SK-N-SH (cell line): Measurements from ENCODE around the gene TSPAN8. TPM values are rescaled to one million over a fixed set of nuclear protein-coding genes. Genes with fewer than 3 reads are reported as not detected.

Source experiments
- CTCF ChIA-PET: fragments of 300-600, 350-600 bp; formaldehyde crosslinking; extraction: SDS; loops from one replicate; lab custom pipeline; 2021; lab: Yijun Ruan, JAX
- POLR2A ChIA-PET: fragments of 350-600 bp; sonication (Branson Sonifier 250); formaldehyde crosslinking; extraction: SDS; loops from one replicate; lab custom pipeline; 2020; ENCODE audit warnings: antibody characterized with exemption, inconsistent platforms; lab: Yijun Ruan, JAX
- DNase-seq: peaks from one replicate; pipeline ENCODE4 v3.0.0; 2012
- H2AFZ ChIP-seq: fragments of 200-600 bp; sonication (generic); 2 replicates; pipeline ENCODE4 v1.8.1; 2016; ENCODE audit warnings: antibody characterized with exemption, mild to moderate bottlenecking, low read depth
- H3F3A ChIP-seq: fragments of 200-600 bp; sonication (generic); replicated peaks from 2 replicates; pipeline ENCODE3; 2016; ENCODE audit warnings: antibody characterized with exemption, mild to moderate bottlenecking; ENCODE audit not compliant: insufficient read depth
- H3K27ac ChIP-seq, 2 experiments: fragments of 200-500 bp in 1 of 2; fragments of 200-600 bp in 1 of 2; sonication (Bioruptor generic) in 1 of 2; sonication (generic), shearing (Covaris generic) in 1 of 2; 2 replicates each; pipeline versions ENCODE4 v1.5.1 to v1.6.1; 2014 to 2016; ENCODE audit warnings: low read depth in 2 of 2, inconsistent platforms in 1 of 2, low read length in 1 of 2, mild to moderate bottlenecking in 1 of 2, mixed read lengths in 1 of 2
- H3K27me3 ChIP-seq: fragments of 200-600 bp; sonication (generic), shearing (Covaris generic); 2 replicates; pipeline ENCODE4 v1.6.1; 2016; ENCODE audit warnings: mixed run types; ENCODE audit not compliant: insufficient read depth
- H3K36me3 ChIP-seq, 2 experiments: fragments of 200-500 bp in 1 of 2; fragments of 200-600 bp in 1 of 2; sonication (Bioruptor generic) in 1 of 2; sonication (generic) in 1 of 2; replicated peaks in 1 of 2; 2 replicates each; pipeline versions ENCODE3 to v1.5.1; 2014 to 2016; ENCODE audit warnings: low read length in 1 of 2, mild to moderate bottlenecking in 1 of 2; ENCODE audit not compliant: insufficient read depth in 2 of 2, control insufficient read depth in 1 of 2
- H3K4me1 ChIP-seq, 2 experiments: fragments of 200-500 bp in 1 of 2; fragments of 200-600 bp in 1 of 2; sonication (Bioruptor generic) in 1 of 2; sonication (generic), shearing (Covaris generic) in 1 of 2; 2 replicates each; pipeline versions ENCODE4 v1.5.1 to v1.6.1; 2014 to 2016; ENCODE audit warnings: low read depth in 1 of 2, low read length in 1 of 2, mixed run types in 1 of 2; ENCODE audit not compliant: insufficient read depth in 2 of 2, control insufficient read depth in 1 of 2
- H3K4me2 ChIP-seq: fragments of 200-600 bp; sonication (generic), shearing (Covaris generic); 2 replicates; pipeline ENCODE4 v1.6.1; 2017; ENCODE audit warnings: mixed run types
- H3K4me3 ChIP-seq, 2 experiments: fragments of 200-500 bp in 1 of 2; fragments of 200-600 bp in 1 of 2; sonication (Bioruptor generic) in 1 of 2; sonication (generic), shearing (Covaris generic) in 1 of 2; 2 replicates each; pipeline versions ENCODE4 v1.5.1 to v1.8.1; 2014 to 2016; ENCODE audit warnings: low read depth in 2 of 2, inconsistent platforms in 1 of 2, low read length in 1 of 2, mild to moderate bottlenecking in 1 of 2, mixed read lengths in 1 of 2, moderate library complexity in 1 of 2
- H3K79me2 ChIP-seq: fragments of 200-600 bp; sonication (generic); 2 replicates; pipeline ENCODE4 v1.8.1; 2017; ENCODE audit warnings: mild to moderate bottlenecking; ENCODE audit not compliant: insufficient read depth
- H3K9ac ChIP-seq: fragments of 200-600 bp; sonication (generic); 2 replicates; pipeline ENCODE4 v1.6.1; 2017; ENCODE audit warnings: mixed run types
- H3K9me2 ChIP-seq: fragments of 200-600 bp; sonication (generic); 2 replicates; pipeline ENCODE4 v1.6.1; 2017; ENCODE audit warnings: mixed run types
- H3K9me3 ChIP-seq: fragments of 200-600 bp; sonication (generic); 2 replicates; pipeline ENCODE4 v1.6.1; 2017; ENCODE audit warnings: mixed run types, mild to moderate bottlenecking, moderate library complexity
- H4K20me1 ChIP-seq: fragments of 200-600 bp; sonication (generic); 2 replicates; pipeline ENCODE4 v1.6.1; 2017; ENCODE audit warnings: mild to moderate bottlenecking, mixed run types; ENCODE audit not compliant: insufficient read depth
- CHD2 ChIP-seq: fragments of 150-350 bp; IDR thresholded peaks from 2 replicates; pipeline ENCODE4 v1.6.1; 2018; ENCODE audit warnings: low read length; ENCODE audit not compliant: partially characterized antibody
- CTCF ChIP-seq: fragments of 200-600 bp; sonication (generic); IDR thresholded peaks from 2 replicates; pipeline ENCODE4 v1.6.1; 2017; ENCODE audit warnings: antibody characterized with exemption, mild to moderate bottlenecking, moderate library complexity
- ELF1 ChIP-seq: IDR thresholded peaks from 2 replicates; pipeline ENCODE4 v1.4.0; 2012
- EZH2phosphoT487 ChIP-seq: fragments of 200-600 bp; sonication (generic); IDR thresholded peaks from 2 replicates; pipeline ENCODE4 v1.6.1; 2017; ENCODE audit warnings: low read depth, mixed run types, mild to moderate bottlenecking, antibody characterized with exemption, moderate library complexity, borderline replicate concordance
- FOXM1 ChIP-seq: IDR thresholded peaks from 2 replicates; pipeline ENCODE4 v1.4.0; 2012; ENCODE audit warnings: low read depth, mild to moderate bottlenecking
- GATA2 ChIP-seq: sonication (generic); formaldehyde crosslinking; IDR thresholded peaks from 2 replicates; pipeline ENCODE4 v1.5.0; 2020; ENCODE audit warnings: mild to moderate bottlenecking, missing genetic modification reagents
- NFIC ChIP-seq: IDR thresholded peaks from 2 replicates; pipeline ENCODE4 v1.4.0; 2012; ENCODE audit warnings: borderline replicate concordance
- NRF1 ChIP-seq: IDR thresholded peaks from 2 replicates; pipeline ENCODE4 v1.6.1; 2012; ENCODE audit warnings: low read depth, mild to moderate bottlenecking, low read length
- PBX3 ChIP-seq: IDR thresholded peaks from 2 replicates; pipeline ENCODE4; 2012
- REST ChIP-seq: IDR thresholded peaks from 2 replicates; pipeline ENCODE4 v1.6.1; 2012; ENCODE audit warnings: mild to moderate bottlenecking, low read depth, low read length, moderate library complexity
- SIN3A ChIP-seq: IDR thresholded peaks from 2 replicates; pipeline ENCODE4 v1.6.1; 2012; ENCODE audit warnings: low read depth, mild to moderate bottlenecking, low read length, moderate library complexity, borderline replicate concordance
- SMC3 ChIP-seq: IDR thresholded peaks from 2 replicates; pipeline ENCODE4 v1.6.1; 2012; ENCODE audit warnings: low read depth, low read length, improper control_type of control experiment
- TCF12 ChIP-seq: IDR thresholded peaks from 2 replicates; pipeline ENCODE4 v1.4.0; 2012
- TEAD4 ChIP-seq: IDR thresholded peaks from 2 replicates; pipeline ENCODE4 v1.4.0; 2012; ENCODE audit warnings: mild to moderate bottlenecking, borderline replicate concordance; ENCODE audit not compliant: insufficient read depth
- YY1 ChIP-seq: IDR thresholded peaks from 2 replicates; pipeline ENCODE4 v1.4.0; 2012; ENCODE audit warnings: low read depth, mild to moderate bottlenecking
- polyA plus RNA-seq, 3 experiments: library from polyadenylated mRNA; depleted of rRNA; stranded (reverse); fragments of >200 nt; gene quantifications; 2 replicates each; pipeline ENCODE4 v1.2.3, GENCODE V29; 2012

Gene TSPAN8
- polyA plus RNA-seq, 1 of the 3 experiments (the other 2 are of a cell fraction): 0.31 TPM

- no peak overlapping the region for H3K9ac ChIP-seq
- no peak for DNase-seq
These were observed 17.0 kb upstream of the TSPAN8 start for GRCh38 chr12:71174825-71175224.

More at GRCh38 chr12:71174825-71175224, 17.0 kb upstream of the TSPAN8 start:
- H3K4me2 ChIP-seq: no peak overlapping the region
- POLR2A ChIA-PET: no interaction called here
- H3K9me3 ChIP-seq: no peaks in the 10 kb centered on the region
- TF ChIP-seq CTCF: no peak
- no peak for TF ChIP-seq CHD2
- no peak for TF ChIP-seq PBX3
- no peak for TF ChIP-seq GATA2 (CRISPR knock-in tag)
- TF ChIP-seq TEAD4: no peak
- no peak for TF ChIP-seq NFIC
- TF ChIP-seq YY1: no peak
- no peak for TF ChIP-seq NRF1
- no peak for TF ChIP-seq SIN3A
- no peak for TF ChIP-seq ELF1
- no peak for TF ChIP-seq REST
- no peak for TF ChIP-seq SMC3
- TF ChIP-seq EZH2phosphoT487: no peak
- TF ChIP-seq FOXM1: no peak
- TF ChIP-seq TCF12: no peak
- H4K20me1 ChIP-seq: no peaks in the 10 kb centered on the region
- H3K27me3 ChIP-seq: no peaks in the 10 kb centered on the region
- H3K4me1 ChIP-seq: no peaks in the 10 kb centered on the region
- H3K36me3 ChIP-seq: no peaks in the 10 kb centered on the region
- H3F3A ChIP-seq: no peaks in the 10 kb centered on the region
- no peaks in the 10 kb centered on the region for H3K9me2 ChIP-seq
- no peak overlapping the region for H2AFZ ChIP-seq
- no peak overlapping the region for H3K4me3 ChIP-seq
- H3K27ac ChIP-seq: no peak overlapping the region
- CTCF ChIA-PET: interaction anchor here (0.6 to 1.2 kb wide), 4 partner anchors 10 to 1014 kb away, joined by 3 read pairs; no protein-coding TSS in a partner anchor
- H3K79me2 ChIP-seq: no peaks in the 10 kb centered on the region
